GM12873 (cell line): ENCODE results near the gene TMEM40.

Experiments
- CTCF ChIP-seq: IDR thresholded peaks from 2 replicates; pipeline ENCODE4 v1.5.1; 2012; ENCODE audit warnings: low read depth, mild to moderate bottlenecking, moderate library complexity, low read length, control low read depth; ENCODE audit not compliant: insufficient read depth; ENCODE audit errors: missing control alignments

Gene TMEM40

GRCh38 chr3:12744326-12744725 is 14.7 kb downstream of the TMEM40 start:
- TF ChIP-seq CTCF: no peak

GRCh38 chr3:12743583-12743982 is 15.5 kb downstream of the TMEM40 start:
- TF ChIP-seq CTCF: no peak

GRCh38 chr3:12742330-12743107 is 16.5 kb downstream of the TMEM40 start:
- no peak for TF ChIP-seq CTCF

GRCh38 chr3:12741209-12741608 is 17.9 kb downstream of the TMEM40 start:
- no peak for TF ChIP-seq CTCF

- TF ChIP-seq CTCF: no peak
Observed at GRCh38 chr3:12737833-12738232, 21.2 kb downstream of the TMEM40 start.

GRCh38 chr3:12737319-12737718 is 21.7 kb downstream of the TMEM40 start:
- no peak for TF ChIP-seq CTCF

GRCh38 chr3:12734960-12735359 is 24.1 kb downstream of the TMEM40 start:
- TF ChIP-seq CTCF: no peak
